Ovary (tissue), 1 donor: ENCODE results near the gene NSMCE4A.

Experiments
- EP300 ChIP-seq: sonication (generic); formaldehyde crosslinking; IDR thresholded peaks from one replicate; pipeline ENCODE4 v1.6.1; 2017; ENCODE audit warnings: antibody characterized with exemption
- POLR2A ChIP-seq: fragments of 450-650 bp; IDR thresholded peaks from one replicate; pipeline ENCODE4 v1.6.1; 2017; ENCODE audit warnings: antibody characterized with exemption, mild to moderate bottlenecking, moderate library complexity

- TF ChIP-seq EP300 (no peak), POLR2A (no peak)
Measured at GRCh38 chr10:121978511-121978910, 3.5 kb upstream of the NSMCE4A start.
